Fibroblast of pulmonary artery (primary cell): ENCODE results near the gene UBE2L5.
"Not testable (repeated sequence)": the region's sequence is repeated elsewhere in the genome, so short reads cannot be mapped to it uniquely, and the experiment has no call there.

Source experiments
- DNase-seq: peaks from one replicate; pipeline ENCODE4 v3.0.0-alpha.2; 2010; ENCODE audit warnings: low read depth
- H3K4me3 ChIP-seq: replicated peaks from 2 replicates; pipeline ENCODE4 v1.5.1; 2011; ENCODE audit warnings: low read depth, mild to moderate bottlenecking, control low read depth, low read length, moderate library complexity
- TF ChIP-seq, protein P1 (sequence below): IDR thresholded peaks from 2 replicates; pipeline ENCODE4 v1.5.1; 2011; ENCODE audit warnings: mild to moderate bottlenecking, control low read depth, low read length, inconsistent platforms; ENCODE audit errors: missing control alignments

UBE2L5 gene

DNA sequence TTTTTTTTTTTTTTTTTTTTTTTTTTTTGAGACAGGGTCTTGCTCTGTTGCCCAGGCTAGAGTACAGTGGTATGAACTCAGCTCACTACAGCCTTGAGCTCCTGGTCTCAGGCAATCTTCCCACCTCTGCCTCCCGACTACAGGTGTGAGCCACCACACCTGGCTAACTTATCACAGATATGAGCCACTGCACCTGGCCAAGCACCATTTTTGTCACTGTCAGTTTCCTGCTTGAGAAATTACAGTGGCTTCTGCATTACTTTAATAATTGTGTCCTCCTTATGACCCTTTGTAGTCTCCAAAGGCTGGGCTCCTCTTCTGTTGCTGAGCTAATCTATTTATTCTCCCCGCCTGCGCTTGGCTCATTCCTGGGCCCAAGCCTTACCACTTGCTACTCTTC lies 16.0 kb downstream of the UBE2L5 start:
- no peak overlapping the region for H3K4me3 ChIP-seq
- TF ChIP-seq, protein P1, sequence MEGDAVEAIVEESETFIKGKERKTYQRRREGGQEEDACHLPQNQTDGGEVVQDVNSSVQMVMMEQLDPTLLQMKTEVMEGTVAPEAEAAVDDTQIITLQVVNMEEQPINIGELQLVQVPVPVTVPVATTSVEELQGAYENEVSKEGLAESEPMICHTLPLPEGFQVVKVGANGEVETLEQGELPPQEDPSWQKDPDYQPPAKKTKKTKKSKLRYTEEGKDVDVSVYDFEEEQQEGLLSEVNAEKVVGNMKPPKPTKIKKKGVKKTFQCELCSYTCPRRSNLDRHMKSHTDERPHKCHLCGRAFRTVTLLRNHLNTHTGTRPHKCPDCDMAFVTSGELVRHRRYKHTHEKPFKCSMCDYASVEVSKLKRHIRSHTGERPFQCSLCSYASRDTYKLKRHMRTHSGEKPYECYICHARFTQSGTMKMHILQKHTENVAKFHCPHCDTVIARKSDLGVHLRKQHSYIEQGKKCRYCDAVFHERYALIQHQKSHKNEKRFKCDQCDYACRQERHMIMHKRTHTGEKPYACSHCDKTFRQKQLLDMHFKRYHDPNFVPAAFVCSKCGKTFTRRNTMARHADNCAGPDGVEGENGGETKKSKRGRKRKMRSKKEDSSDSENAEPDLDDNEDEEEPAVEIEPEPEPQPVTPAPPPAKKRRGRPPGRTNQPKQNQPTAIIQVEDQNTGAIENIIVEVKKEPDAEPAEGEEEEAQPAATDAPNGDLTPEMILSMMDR: no peak
- DNase-seq: no peak

DNA sequence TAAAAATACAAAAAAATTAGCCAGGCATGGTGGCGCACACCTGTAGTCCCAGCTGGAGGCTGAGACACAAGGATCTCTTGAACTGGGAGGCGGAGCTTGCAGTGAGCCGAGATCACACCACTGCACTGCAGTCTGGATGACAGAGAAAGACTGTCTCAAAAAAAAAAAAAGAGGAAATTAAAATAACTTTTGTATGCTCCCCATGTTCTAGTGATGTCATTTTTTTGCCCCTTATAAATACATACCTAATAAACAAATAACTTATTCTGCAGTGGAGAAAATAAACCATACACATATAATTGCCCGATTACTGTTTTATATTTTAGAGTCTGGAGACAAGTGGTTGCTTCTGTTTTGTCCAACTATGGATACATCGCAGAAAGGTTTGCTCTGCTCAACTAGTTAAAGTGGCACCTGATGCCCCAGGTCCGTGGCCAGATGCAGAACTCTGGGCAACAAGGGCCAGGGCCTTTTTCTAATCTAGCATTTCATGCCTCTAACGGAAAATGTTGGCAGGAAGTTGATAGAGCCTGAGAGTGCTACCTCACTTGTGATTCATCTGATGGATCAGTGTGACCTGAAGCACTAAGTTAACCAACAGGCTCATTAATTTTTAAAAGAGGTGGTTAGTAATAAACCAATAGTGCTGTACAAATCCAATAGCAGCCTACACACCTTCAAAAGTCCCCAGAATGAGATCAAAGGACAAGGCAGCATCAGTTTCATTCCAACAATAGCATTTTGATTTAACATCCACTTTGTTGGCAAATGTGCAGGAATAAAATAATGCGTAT lies 18.8 kb downstream of the UBE2L5 start:
- DNase-seq: no peak
- no peak overlapping the region for H3K4me3 ChIP-seq
- TF ChIP-seq, protein P1: no peak

GRCh38 chr13:30442926-30443325 lies 20.6 kb downstream of the UBE2L5 start:
- no peak overlapping the region for H3K4me3 ChIP-seq
- TF ChIP-seq, protein P1: no peak
- DNase-seq: no peak

DNA sequence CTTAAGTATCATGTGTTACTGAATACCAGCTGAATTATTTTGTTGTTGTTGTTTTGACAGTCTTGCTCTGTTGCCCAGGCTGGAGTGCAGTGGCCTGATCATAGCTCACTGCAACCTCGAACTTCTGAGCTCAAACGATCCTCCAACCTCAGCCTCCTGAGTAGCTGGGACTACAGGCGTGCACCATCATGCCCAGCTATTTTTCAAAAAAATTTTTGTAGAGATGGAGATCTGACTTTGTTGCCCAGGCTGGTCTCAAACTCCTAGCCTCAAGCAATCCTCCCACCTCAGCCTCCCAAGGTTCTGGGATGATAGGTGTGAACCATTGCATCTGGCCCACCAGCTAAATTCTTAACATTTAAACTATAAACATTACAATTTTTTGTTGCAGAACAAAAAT lies 21.2 kb downstream of the UBE2L5 start:
- not testable (repeated sequence) for H3K4me3 ChIP-seq, DNase-seq

DNA sequence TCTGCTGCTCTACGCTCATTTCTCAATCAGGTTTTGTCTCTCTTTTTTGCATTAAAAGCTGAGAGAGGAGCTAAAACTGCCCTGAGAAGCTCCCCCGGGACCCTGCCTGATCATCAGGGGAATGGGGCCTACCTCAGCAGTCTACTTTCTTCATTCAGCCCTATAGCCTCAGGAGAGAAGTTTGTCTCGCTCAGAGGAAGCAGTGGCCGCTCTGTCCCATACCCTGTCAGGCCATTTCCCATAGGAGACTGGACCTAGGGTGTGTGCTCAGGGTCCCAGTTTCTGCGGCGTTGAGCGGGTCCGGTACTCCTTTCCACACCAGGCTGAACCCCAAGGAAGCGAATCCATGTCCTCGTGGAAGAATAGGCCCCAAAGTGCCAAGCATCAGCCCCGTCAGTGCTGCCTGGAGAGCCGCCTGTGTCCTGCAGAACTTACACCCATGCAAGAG lies 21.7 kb downstream of the UBE2L5 start:
- no peak for DNase-seq
- H3K4me3 ChIP-seq: no peak overlapping the region
- TF ChIP-seq, protein P1: no peak

GRCh38 chr13:30446126-30446500 lies 23.8 kb downstream of the UBE2L5 start:
- H3K4me3 ChIP-seq: peak overlapping the region; percentile 29
- no peak for DNase-seq
- TF ChIP-seq, protein P1: no peak

GRCh38 chr13:30448441-30448840 lies 26.1 kb downstream of the UBE2L5 start:
- DNase-seq: no peak
- TF ChIP-seq, protein P1: no peak
- H3K4me3 ChIP-seq: no peak overlapping the region
